K562 (cell line): ENCODE results near the gene ACAP3. TPM values are rescaled to one million over a fixed set of nuclear protein-coding genes. Genes with fewer than 3 reads are reported as not detected.
A peak's percentile ranks its signal among the peaks of the same experiment; 100 is the strongest.

Source experiments
- ATAC-seq: fragments of 200-7000 bp; cut with Tn5 transposase; 3 replicates; pipeline ENCODE4 v1.9.1; 2020; ENCODE audit warnings: moderate library complexity
- BruUV-seq: library from RNA; stranded (reverse); fragments of 400-500 nt; replicated peaks from 2 replicates; lab custom pipeline; 2021; lab: Mats Ljungman, UMichigan
- CTCF ChIA-PET: fragments of 300-600 bp; formaldehyde crosslinking; extraction: SDS; loops from one replicate; lab custom pipeline; 2021; ENCODE audit warnings: low intra/inter-chr PET ratio; lab: Yijun Ruan, JAX
- POLR2A ChIA-PET: fragments of 300-600, 350-650 bp; sonication (Branson Sonifier 250); formaldehyde crosslinking; extraction: SDS; loops from one replicate; lab custom pipeline; 2021; ENCODE audit warnings: antibody characterized with exemption, inconsistent platforms; lab: Yijun Ruan, JAX
- DNase-seq, 4 experiments: peaks; one replicate each; pipeline versions ENCODE4 v3.0.0 to v3.0.0-alpha.2; 2011 to 2018; ENCODE audit warnings: low spot score in 3 of 4, mixed read lengths in 3 of 4; ENCODE audit errors: extremely low read depth in 1 of 4
- FAIRE-seq: peaks from 2 replicates; lab custom pipeline; 2011; peaks lifted over from hg19 to GRCh38; lab: Jason Lieb, UNC
- H2AFZ ChIP-seq: 2 replicates; pipeline ENCODE4 v1.6.0; 2011; ENCODE audit warnings: low read depth, low read length, control low read depth, inconsistent platforms
- H3K27ac ChIP-seq: fragments of 200-600 bp; 3 replicates; pipeline ENCODE4 v1.8.0; 2011; ENCODE audit warnings: low read depth, mild to moderate bottlenecking, control low read depth, inconsistent platforms, low read length, moderate library complexity, mixed read lengths; ENCODE audit errors: extremely low read depth
- H3K27me3 ChIP-seq, 2 experiments: fragments of 300-600 bp in 1 of 2; 2 replicates in 1 of 2; 3 replicates in 1 of 2; pipeline versions ENCODE4 v1.6.0 to v1.8.0; 2011; ENCODE audit warnings: inconsistent platforms in 2 of 2, low read length in 2 of 2, mild to moderate bottlenecking in 1 of 2, mixed read lengths in 1 of 2, moderate library complexity in 1 of 2; ENCODE audit not compliant: control insufficient read depth in 2 of 2, insufficient read depth in 2 of 2
- H3K36me3 ChIP-seq: fragments of 300-600 bp; 3 replicates; pipeline ENCODE4 v1.8.0; 2011; ENCODE audit warnings: mild to moderate bottlenecking, low read length, inconsistent platforms; ENCODE audit not compliant: control insufficient read depth, insufficient read depth
- H3K4me1 ChIP-seq, 2 experiments: fragments of 200-600 bp in 1 of 2; replicated peaks in 1 of 2; 2 replicates in 1 of 2; 3 replicates in 1 of 2; pipeline versions ENCODE4 v1.5.1 to v1.8.0; 2011; ENCODE audit warnings: inconsistent platforms in 2 of 2, low read length in 2 of 2, mild to moderate bottlenecking in 1 of 2, mixed read lengths in 1 of 2, moderate library complexity in 1 of 2; ENCODE audit not compliant: control insufficient read depth in 2 of 2, insufficient read depth in 2 of 2
- H3K4me2 ChIP-seq: 2 replicates; pipeline ENCODE4 v1.6.1; 2011; ENCODE audit warnings: low read length, control low read depth, inconsistent platforms, mixed read lengths; ENCODE audit not compliant: insufficient read depth
- H3K4me3 ChIP-seq: fragments of 200-600 bp; sonication (generic), shearing (Covaris generic); 2 replicates; pipeline ENCODE4 v1.5.1; 2016; ENCODE audit warnings: control low read depth, inconsistent platforms
- H3K79me2 ChIP-seq: fragments of 200-600 bp; 3 replicates; pipeline ENCODE4 v1.8.0; 2011; ENCODE audit warnings: low read length, inconsistent platforms; ENCODE audit not compliant: control insufficient read depth, insufficient read depth
- H3K9ac ChIP-seq, 2 experiments: 2 replicates each; pipeline versions ENCODE4 v1.6.0 to v1.6.1; 2011; ENCODE audit warnings: low read depth in 2 of 2, low read length in 2 of 2, control low read depth in 1 of 2, inconsistent platforms in 1 of 2, mild to moderate bottlenecking in 1 of 2, mixed read lengths in 1 of 2; ENCODE audit not compliant: insufficient read depth in 1 of 2
- H3K9me1 ChIP-seq: one replicate; pipeline ENCODE4 v1.6.0; 2011; ENCODE audit warnings: inconsistent platforms, mild to moderate bottlenecking, low read length, moderate library complexity; ENCODE audit not compliant: control insufficient read depth, insufficient read depth
- H3K9me3 ChIP-seq: replicated peaks from 2 replicates; pipeline ENCODE4 v1.5.1; 2011; ENCODE audit warnings: low read depth, low read length, inconsistent platforms; ENCODE audit not compliant: control insufficient read depth, insufficient read depth
- H4K20me1 ChIP-seq: replicated peaks from 2 replicates; pipeline ENCODE4 v1.6.1; 2011; ENCODE audit warnings: low read length, inconsistent platforms, mixed read lengths; ENCODE audit not compliant: control insufficient read depth, insufficient read depth
- HDAC8 ChIP-seq: fragments of 450-650 bp; IDR thresholded peaks from 2 replicates; pipeline ENCODE4 v1.6.1; 2016; ENCODE audit warnings: mild to moderate bottlenecking, missing genetic modification characterization, moderate library complexity, missing compliant biosample characterization
- JUN ChIP-seq, 2 experiments: sonication (generic) in 1 of 2; formaldehyde crosslinking in 1 of 2; IDR thresholded peaks; 2 replicates each; pipeline versions ENCODE4 v1.6.1 to v1.8.0; 2012 to 2022; ENCODE audit warnings: borderline replicate concordance in 2 of 2, mild to moderate bottlenecking in 2 of 2, improper control_type of control experiment in 1 of 2, low read depth in 1 of 2, low read length in 1 of 2, missing genetic modification reagents in 1 of 2
- L3MBTL2 ChIP-seq: fragments of 450-650 bp; IDR thresholded peaks from 2 replicates; pipeline ENCODE4 v1.6.1; 2016; ENCODE audit warnings: mild to moderate bottlenecking, moderate library complexity
- MGA ChIP-seq: fragments of 450-650 bp; IDR thresholded peaks from 2 replicates; pipeline ENCODE4 v1.6.1; 2016; ENCODE audit warnings: mild to moderate bottlenecking, moderate library complexity
- TOE1 ChIP-seq, 2 experiments: fragments of 450-650 bp in 1 of 2; sonication (generic) in 1 of 2; formaldehyde crosslinking in 1 of 2; IDR thresholded peaks; 2 replicates each; pipeline versions ENCODE4 v1.7.1 to v1.8.0; 2016 to 2022; ENCODE audit warnings: borderline replicate concordance in 2 of 2, mild to moderate bottlenecking in 2 of 2, antibody characterized with exemption in 1 of 2, inconsistent platforms in 1 of 2, low read depth in 1 of 2, missing genetic modification reagents in 1 of 2, moderate library complexity in 1 of 2
- ZFX ChIP-seq: sonication (generic); formaldehyde crosslinking; IDR thresholded peaks from 2 replicates; pipeline ENCODE4 v1.8.0; 2022; ENCODE audit warnings: mild to moderate bottlenecking, missing genetic modification reagents, moderate library complexity
- WGBS: fragments of 100-300 bp; shearing (Covaris generic); methylation state at CpG from one replicate; pipeline ENCODE4 v1.1.6; 2016; ENCODE audit warnings: low coverage, mixed read lengths; ENCODE audit not compliant: insufficient coverage; ENCODE audit errors: missing lambda C conversion rate; 5-methylcytosine and 5-hydroxymethylcytosine counted together
- in situ Hi-C: fragments of 300-500 bp; cut with MboI; formaldehyde crosslinking; loops from 4 replicates; pipeline ENCODE4 v1.15.0; 2018; ENCODE audit warnings: inconsistent platforms, mixed read lengths
- intact Hi-C: fragments of 100-400 bp; cut with micrococcal nuclease; formaldehyde crosslinking; loops from 2 replicates; pipeline ENCODE4 v1.14.2; 2022
- polyA plus RNA-seq, 8 experiments: library from polyadenylated mRNA; depleted of rRNA in 4 of 8; stranded (reverse) in 5 of 8; unstranded in 3 of 8; fragments of >200 nt; fragmentation: Nextera tagmentation in 2 of 8; fragmentation: Illumina TruSeq in 1 of 8; extraction: Ambion mirVana in 2 of 8; extraction: Trizol in 1 of 8; gene quantifications; 2 replicates each; pipeline versions ENCODE4 v1.2.1 to v1.2.3, GENCODE V29; 2011 to 2014; ENCODE audit warnings: inconsistent platforms in 1 of 8, missing spikeins in 1 of 8
- total RNA-seq, 7 experiments: library from RNA; depleted of rRNA in 6 of 7; stranded (reverse); fragments of >200 nt in 6 of 7; fragmentation: Illumina TruSeq in 2 of 7; extraction: Trizol in 2 of 7; gene quantifications; 2 replicates each; pipeline versions ENCODE4 v1.2.1 to v1.2.3, GENCODE V29; 2011 to 2021; ENCODE audit warnings: low replicate concordance in 1 of 7

ACAP3 gene
- total and polyA plus RNA-seq, 9 of the 15 experiments (the other 6 are each of a cell fraction or from before 2014, with no cell fraction given): 0.01 to 49.0 (median 12.0) TPM

- ATAC-seq (peak; percentile 25), FAIRE-seq (peak; percentile 51), DNase-seq (peak; percentile 52 to 84 (median 58))
- peaks cover 16% of the 10 kb centered on the region for H3K9me1 ChIP-seq
- H3K4me3 ChIP-seq: peak overlapping the region; percentile 94
- WGBS: 37% methylated on average over 29 of the region's 29 CpGs
- H4K20me1 ChIP-seq: peaks cover 28% of the 10 kb centered on the region; the same call in 1 of the 2 replicates
- peak overlapping the region; percentile 62 for H3K27ac ChIP-seq
- peak overlapping the region; percentile 61 for H2AFZ ChIP-seq
- peak overlapping the region; percentile 75 for H3K4me2 ChIP-seq
- in situ Hi-C loops (no loop called here), intact Hi-C loops (loop anchor here (5.0 to 10.0 kb wide), 2 partner anchors 73 to 920 kb away; partner anchors contain the start of genes AURKAIP1 and SKI)
- BruUV-seq: no TSS peak
- H3K9me3 ChIP-seq: no peaks in the 10 kb centered on the region
- CTCF ChIA-PET: no interaction called here
- peaks cover 35 to 89% of the 10 kb centered on the region in 2 experiments for H3K4me1 ChIP-seq
- H3K27me3 ChIP-seq: no peaks in the 10 kb centered on the region
- peaks cover 45% of the 10 kb centered on the region for H3K79me2 ChIP-seq
- peak overlapping the region; percentile 57 to 97 for H3K9ac ChIP-seq
- peaks cover 9% of the 10 kb centered on the region; the same call in 2 of the 3 replicates for H3K36me3 ChIP-seq
- POLR2A ChIA-PET: interaction anchor here (0.6 to 1.4 kb wide), 5 partner anchors 10 to 277 kb away, joined by 3 to 7 read pairs (median 3); no protein-coding TSS in a partner anchor
- TF ChIP-seq ZFX (CRISPR knock-in tag) (peak; percentile 74), HDAC8 (0 out of 2 replicates have a peak, but pooled peaks have one; percentile 23), L3MBTL2 (peak; percentile 98), TOE1 (IDR thresholded peaks at IDR 0.05; ENCODE audit: borderline replicate concordance) (peak; percentile 93), TOE1 (CRISPR knock-in tag; IDR thresholded peaks at IDR 0.05; ENCODE audit: borderline replicate concordance, low read depth) (no peak), MGA (peak; percentile 95), JUN (IDR thresholded peaks at IDR 0.05; ENCODE audit: borderline replicate concordance, low read depth, low read length) (peak; percentile 66; the same call in 1 of the 2 replicates), JUN (CRISPR knock-in tag; IDR thresholded peaks at IDR 0.05; ENCODE audit: borderline replicate concordance) (no peak)
These were observed 3.1 kb downstream of the ACAP3 start for GRCh38 chr1:1304331-1305299.
